Gastroesophageal sphincter (tissue), 3 donors: Measurements from ENCODE around the gene MMS19.

Experiments
- EP300 ChIP-seq: sonication (generic); formaldehyde crosslinking; IDR thresholded peaks from one replicate; pipeline ENCODE4 v1.6.1; 2017; ENCODE audit warnings: antibody characterized with exemption, mild to moderate bottlenecking
- POLR2A ChIP-seq, 2 donors: fragments of 450-650 bp; IDR thresholded peaks; one replicate each; pipeline ENCODE4 v1.6.1; 2017; ENCODE audit warnings: antibody characterized with exemption in 2 of 2, mild to moderate bottlenecking in 2 of 2, moderate library complexity in 1 of 2
- POLR2AphosphoS5 ChIP-seq: sonication (generic); formaldehyde crosslinking; IDR thresholded peaks from one replicate; pipeline ENCODE4 v1.6.1; 2017; ENCODE audit warnings: antibody characterized with exemption
- TF ChIP-seq, protein P1 (sequence below), 4 experiments: fragments of 200-600 bp in 2 of 4; fragments of 450-650 bp in 2 of 4; sonication (generic) in 1 of 4; IDR thresholded peaks; one replicate each; pipeline ENCODE4 v1.5.1; 2017 to 2019; ENCODE audit warnings: antibody characterized with exemption in 4 of 4, mild to moderate bottlenecking in 2 of 4, moderate library complexity in 2 of 4

DNA sequence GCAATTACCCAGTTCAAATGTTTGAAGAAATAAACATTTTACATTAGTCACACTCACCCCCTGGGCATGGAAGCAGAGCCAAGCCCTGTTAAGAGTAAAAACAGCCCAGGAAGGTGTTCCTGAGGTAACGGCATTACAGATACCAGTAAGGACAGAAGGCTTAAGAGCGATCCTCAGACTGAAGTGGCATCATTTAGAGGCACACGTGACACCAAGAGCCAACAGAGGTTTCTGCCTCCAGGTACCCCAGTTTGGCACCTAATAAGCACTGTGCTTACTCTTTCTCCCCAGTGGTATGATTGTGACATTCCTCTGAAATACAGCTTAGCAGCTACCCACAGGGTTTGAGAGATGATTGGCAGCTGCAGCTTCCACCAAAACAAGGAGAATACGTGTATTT, 17.2 kb downstream of the MMS19 start:
- TF ChIP-seq POLR2A (IDR thresholded peaks at IDR 0.05) (no peak), EP300 (no peak), POLR2AphosphoS5 (no peak)
- TF ChIP-seq, protein P1, sequence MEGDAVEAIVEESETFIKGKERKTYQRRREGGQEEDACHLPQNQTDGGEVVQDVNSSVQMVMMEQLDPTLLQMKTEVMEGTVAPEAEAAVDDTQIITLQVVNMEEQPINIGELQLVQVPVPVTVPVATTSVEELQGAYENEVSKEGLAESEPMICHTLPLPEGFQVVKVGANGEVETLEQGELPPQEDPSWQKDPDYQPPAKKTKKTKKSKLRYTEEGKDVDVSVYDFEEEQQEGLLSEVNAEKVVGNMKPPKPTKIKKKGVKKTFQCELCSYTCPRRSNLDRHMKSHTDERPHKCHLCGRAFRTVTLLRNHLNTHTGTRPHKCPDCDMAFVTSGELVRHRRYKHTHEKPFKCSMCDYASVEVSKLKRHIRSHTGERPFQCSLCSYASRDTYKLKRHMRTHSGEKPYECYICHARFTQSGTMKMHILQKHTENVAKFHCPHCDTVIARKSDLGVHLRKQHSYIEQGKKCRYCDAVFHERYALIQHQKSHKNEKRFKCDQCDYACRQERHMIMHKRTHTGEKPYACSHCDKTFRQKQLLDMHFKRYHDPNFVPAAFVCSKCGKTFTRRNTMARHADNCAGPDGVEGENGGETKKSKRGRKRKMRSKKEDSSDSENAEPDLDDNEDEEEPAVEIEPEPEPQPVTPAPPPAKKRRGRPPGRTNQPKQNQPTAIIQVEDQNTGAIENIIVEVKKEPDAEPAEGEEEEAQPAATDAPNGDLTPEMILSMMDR (IDR thresholded peaks at IDR 0.05) = no peak
